Fibroblast of lung (primary cell): ENCODE data around the gene LCAT. TPM values are rescaled to one million over a fixed set of nuclear protein-coding genes. Genes with fewer than 3 reads are reported as not detected.

ENCODE experiments used
- DNase-seq, 2 donors: peaks; one replicate each; pipeline versions ENCODE4 v3.0.0 to v3.0.0-alpha.2; 2010; ENCODE audit warnings: low read depth in 2 of 2
- H2AFZ ChIP-seq: 2 replicates; pipeline ENCODE4 v1.5.1; 2012; ENCODE audit warnings: low read length, control low read depth, inconsistent platforms
- H3K27ac ChIP-seq: 2 replicates; pipeline ENCODE4 v1.5.1; 2011; ENCODE audit warnings: low read length, control low read depth; ENCODE audit not compliant: insufficient read depth
- H3K27me3 ChIP-seq: 2 replicates; pipeline ENCODE4 v1.5.1; 2011; ENCODE audit warnings: mild to moderate bottlenecking, low read length; ENCODE audit not compliant: control insufficient read depth, insufficient read depth
- H3K36me3 ChIP-seq: 2 replicates; pipeline ENCODE4 v1.5.1; 2011; ENCODE audit warnings: low read length; ENCODE audit not compliant: control insufficient read depth, insufficient read depth
- H3K4me1 ChIP-seq: 2 replicates; pipeline ENCODE4 v1.5.1; 2011; ENCODE audit warnings: low read length; ENCODE audit not compliant: control insufficient read depth, insufficient read depth; ENCODE audit errors: extremely low read depth
- H3K4me2 ChIP-seq: 2 replicates; pipeline ENCODE4 v1.5.1; 2011; ENCODE audit warnings: low read length, control low read depth; ENCODE audit not compliant: insufficient read depth; ENCODE audit errors: extremely low read depth
- H3K4me3 ChIP-seq, 4 experiments: fragments of 200-600 bp in 1 of 4; sonication (generic) in 1 of 4; replicated peaks in 1 of 4; 2 replicates each; pipeline ENCODE4 v1.5.1; 2011 to 2016; ENCODE audit warnings: low read length in 4 of 4, low read depth in 3 of 4, mild to moderate bottlenecking in 3 of 4, control low read depth in 2 of 4, inconsistent platforms in 1 of 4, mixed read lengths in 1 of 4; ENCODE audit not compliant: insufficient read depth in 1 of 4; ENCODE audit errors: control extremely low read depth in 1 of 4
- H3K79me2 ChIP-seq: 2 replicates; pipeline ENCODE4 v1.5.1; 2012; ENCODE audit warnings: mild to moderate bottlenecking, low read length, inconsistent platforms; ENCODE audit not compliant: control insufficient read depth, insufficient read depth
- H3K9ac ChIP-seq: 2 replicates; pipeline ENCODE4 v1.5.1; 2011; ENCODE audit warnings: mild to moderate bottlenecking, low read length, control low read depth; ENCODE audit not compliant: insufficient read depth
- H3K9me3 ChIP-seq: 2 replicates; pipeline ENCODE4 v1.5.1; 2012; ENCODE audit warnings: low read depth, low read length; ENCODE audit not compliant: control insufficient read depth, insufficient read depth
- H4K20me1 ChIP-seq: 2 replicates; pipeline ENCODE4 v1.5.1; 2011; ENCODE audit warnings: low read length; ENCODE audit not compliant: control insufficient read depth, insufficient read depth; ENCODE audit errors: extremely low read depth
- EZH2 ChIP-seq: IDR thresholded peaks from 2 replicates; pipeline ENCODE4 v1.5.1; 2012; ENCODE audit warnings: low read length, control low read depth, mild to moderate bottlenecking; ENCODE audit errors: missing control alignments
- polyA plus RNA-seq, 2 donors: library from polyadenylated mRNA; depleted of rRNA in 1 of 2; stranded (reverse) in 1 of 2; unstranded in 1 of 2; fragments of >200 nt; gene quantifications; 2 replicates each; pipeline ENCODE4 v1.2.1, GENCODE V29; 2011 to 2012; ENCODE audit warnings: missing spikeins in 1 of 2
- total RNA-seq: library from RNA; depleted of rRNA; stranded (reverse); fragments of >200 nt; gene quantifications from 2 replicates; pipeline ENCODE4 v1.2.1, GENCODE V29; 2014
- TF ChIP-seq, protein P1 (sequence below), 2 donors: IDR thresholded peaks in 1 of 2; conservative IDR thresholded peaks in 1 of 2; 1 replicate in 1 of 2; 2 replicates in 1 of 2; pipeline ENCODE4 v1.5.1; 2011 to 2012; ENCODE audit warnings: low read length in 2 of 2, control low read depth in 1 of 2, inconsistent platforms in 1 of 2, low read depth in 1 of 2, mild to moderate bottlenecking in 1 of 2

Gene LCAT
- total and polyA plus RNA-seq, 2 donors (not counting 1 experiment from before 2014, with no cell fraction given): 4.5 to 6.4 TPM

DNA sequence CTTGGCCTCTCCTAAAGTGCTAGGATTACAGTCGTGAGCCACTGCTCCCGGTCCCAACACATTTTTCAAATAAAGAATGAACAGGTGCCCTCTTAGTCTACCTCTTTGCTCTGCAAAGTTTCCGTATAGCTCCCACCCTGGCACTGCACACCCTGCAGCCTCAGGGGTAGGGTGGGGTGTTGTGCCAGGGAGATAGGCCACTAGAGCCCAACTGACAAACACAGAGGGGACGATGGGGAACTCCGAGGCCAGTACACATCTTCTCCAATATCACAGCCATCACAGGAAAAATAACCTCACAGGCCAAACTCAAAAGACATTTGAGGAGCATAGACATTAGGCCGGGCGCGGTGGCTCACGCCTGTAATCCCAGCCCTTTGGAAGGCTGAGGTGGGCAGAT is 27.2 kb upstream of the LCAT start:
- H4K20me1 ChIP-seq: no peaks in the 10 kb centered on the region
- DNase-seq: no peak
- no peak overlapping the region for H3K27ac ChIP-seq
- H3K4me1 ChIP-seq: peaks cover 15% of the 10 kb centered on the region
- H3K4me2 ChIP-seq: no peak overlapping the region
- H3K9me3 ChIP-seq: no peaks in the 10 kb centered on the region
- H3K27me3 ChIP-seq: peaks cover under 1% of the 10 kb centered on the region
- H3K36me3 ChIP-seq: no peaks in the 10 kb centered on the region
- no peak overlapping the region for H2AFZ ChIP-seq
- no peak overlapping the region for H3K9ac ChIP-seq
- H3K4me3 ChIP-seq: no peak overlapping the region
- peaks cover 22% of the 10 kb centered on the region for H3K79me2 ChIP-seq
- TF ChIP-seq, protein P1, sequence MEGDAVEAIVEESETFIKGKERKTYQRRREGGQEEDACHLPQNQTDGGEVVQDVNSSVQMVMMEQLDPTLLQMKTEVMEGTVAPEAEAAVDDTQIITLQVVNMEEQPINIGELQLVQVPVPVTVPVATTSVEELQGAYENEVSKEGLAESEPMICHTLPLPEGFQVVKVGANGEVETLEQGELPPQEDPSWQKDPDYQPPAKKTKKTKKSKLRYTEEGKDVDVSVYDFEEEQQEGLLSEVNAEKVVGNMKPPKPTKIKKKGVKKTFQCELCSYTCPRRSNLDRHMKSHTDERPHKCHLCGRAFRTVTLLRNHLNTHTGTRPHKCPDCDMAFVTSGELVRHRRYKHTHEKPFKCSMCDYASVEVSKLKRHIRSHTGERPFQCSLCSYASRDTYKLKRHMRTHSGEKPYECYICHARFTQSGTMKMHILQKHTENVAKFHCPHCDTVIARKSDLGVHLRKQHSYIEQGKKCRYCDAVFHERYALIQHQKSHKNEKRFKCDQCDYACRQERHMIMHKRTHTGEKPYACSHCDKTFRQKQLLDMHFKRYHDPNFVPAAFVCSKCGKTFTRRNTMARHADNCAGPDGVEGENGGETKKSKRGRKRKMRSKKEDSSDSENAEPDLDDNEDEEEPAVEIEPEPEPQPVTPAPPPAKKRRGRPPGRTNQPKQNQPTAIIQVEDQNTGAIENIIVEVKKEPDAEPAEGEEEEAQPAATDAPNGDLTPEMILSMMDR (conservative IDR thresholded peaks at IDR 0.05 in 1 of 2, IDR thresholded peaks at IDR 0.05 in 1 of 2; ENCODE audit: low read depth in 1 of 2, low read length in 2 of 2): no peak
- TF ChIP-seq EZH2: no peak

DNA sequence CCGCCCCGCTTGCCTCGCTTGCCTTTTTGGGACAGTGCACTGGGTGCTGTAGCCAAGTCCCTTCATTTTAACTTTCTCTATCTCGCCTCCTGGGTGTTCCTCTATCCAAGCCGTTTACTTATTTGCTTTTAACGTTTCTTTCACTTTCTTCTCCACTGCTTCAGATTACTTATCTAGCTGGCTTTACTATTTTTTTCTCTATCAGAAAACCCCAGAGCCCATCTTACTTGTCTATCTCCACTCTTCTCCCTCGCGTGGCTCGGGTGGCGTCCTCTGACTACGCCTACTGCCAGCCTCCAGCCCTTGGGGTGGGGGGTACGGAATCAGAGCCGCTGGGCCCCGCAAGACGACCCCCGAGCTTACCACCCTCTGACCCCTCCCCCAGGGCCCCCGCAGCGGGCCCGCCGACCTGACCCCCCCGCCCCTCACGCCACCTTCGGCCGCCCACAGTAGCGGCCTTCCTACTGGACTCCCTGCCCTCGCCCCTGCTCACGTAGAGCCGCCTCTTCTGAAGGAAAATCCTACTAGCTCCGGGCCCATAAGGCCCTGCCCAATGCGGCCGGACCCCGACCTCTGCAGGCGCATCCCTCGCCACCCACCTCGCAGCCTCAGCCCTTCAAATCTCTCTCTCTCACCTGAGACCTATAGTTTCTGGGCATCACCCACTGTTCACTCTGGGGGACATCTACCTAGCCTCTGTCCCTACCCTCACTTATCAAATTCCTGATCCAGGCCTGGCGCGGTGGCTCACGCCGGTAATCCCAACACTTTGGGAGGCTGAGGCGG is 25.5 kb upstream of the LCAT start:
- H4K20me1 ChIP-seq: no peaks in the 10 kb centered on the region
- H3K4me3 ChIP-seq: peak overlapping the region; percentile 44 to 99 (median 74)
- peak overlapping the region; percentile 99 for H3K4me2 ChIP-seq
- peak overlapping the region; percentile 92 for H3K9ac ChIP-seq
- DNase-seq: no peak
- no peak for TF ChIP-seq EZH2
- TF ChIP-seq, protein P1 (conservative IDR thresholded peaks at IDR 0.05 in 1 of 2, IDR thresholded peaks at IDR 0.05 in 1 of 2; ENCODE audit: low read depth in 1 of 2, low read length in 2 of 2): no peak
- H3K4me1 ChIP-seq: peaks cover 22% of the 10 kb centered on the region
- no peaks in the 10 kb centered on the region for H3K9me3 ChIP-seq
- peaks cover 4% of the 10 kb centered on the region for H3K36me3 ChIP-seq
- peak overlapping the region; percentile 90 for H2AFZ ChIP-seq
- H3K27ac ChIP-seq: no peak overlapping the region
- H3K79me2 ChIP-seq: peaks cover 38% of the 10 kb centered on the region
- no peaks in the 10 kb centered on the region for H3K27me3 ChIP-seq

DNA sequence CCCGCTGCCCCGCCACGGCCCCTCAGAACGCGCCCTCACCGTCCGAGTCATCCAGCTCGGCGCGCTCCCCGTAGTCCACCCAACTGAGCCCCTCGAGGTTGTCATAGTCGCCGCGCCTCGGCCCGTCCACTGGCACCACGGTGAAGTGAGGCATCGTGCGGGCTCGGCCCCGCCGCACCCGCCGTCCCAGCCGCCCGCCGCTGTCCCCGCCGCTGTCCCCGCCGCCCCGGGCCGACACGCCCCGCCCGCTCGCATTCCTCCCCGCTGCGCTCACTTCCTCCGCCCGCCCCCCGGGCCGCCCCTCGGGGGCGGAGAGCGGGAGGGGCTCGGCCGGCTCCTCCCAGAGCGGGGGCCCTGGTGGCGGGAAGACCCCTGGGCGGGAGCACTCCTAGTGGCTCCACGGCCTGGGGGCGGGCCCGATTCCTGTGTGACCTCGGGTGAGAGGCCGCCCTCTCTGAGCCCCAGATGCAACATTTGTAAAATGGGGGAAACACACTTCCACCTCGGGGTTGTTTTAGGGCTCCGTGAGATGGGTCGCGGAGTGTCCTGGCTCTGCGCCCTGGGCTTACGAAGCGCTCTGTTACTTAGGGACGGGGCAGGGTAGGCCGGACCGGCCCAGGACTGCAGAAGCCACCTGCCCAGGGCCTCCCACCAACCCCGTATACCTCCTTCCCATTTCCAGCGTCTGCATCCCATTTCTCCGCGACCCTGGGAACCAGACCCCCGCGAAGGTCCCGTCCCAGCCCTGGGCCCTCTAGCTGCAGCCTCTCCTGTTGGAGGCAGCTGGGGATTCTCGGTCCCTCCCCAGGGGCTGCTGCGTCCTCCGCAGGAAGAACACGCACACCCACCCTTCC is 24.7 kb upstream of the LCAT start, which contains the start of gene SLC12A4:
Gene SLC12A4 (minus strand): TSS at position 238 of the 854 bp plus-strand sequence. CDS start 84 bp downstream, at position 154.
- TF ChIP-seq EZH2: no peak
- TF ChIP-seq, protein P1 (conservative IDR thresholded peaks at IDR 0.05 in 1 of 2, IDR thresholded peaks at IDR 0.05 in 1 of 2; ENCODE audit: low read depth in 1 of 2, low read length in 2 of 2): no peak
- Histone ChIP-seq H3K4me2 (peak within 1 kb of the TSS; percentile 99), H3K9ac (peak within 1 kb of the TSS; percentile 92), H2AFZ (peak within 1 kb of the TSS; percentile 90), H3K4me3 (peak within 1 kb of the TSS; percentile 44 to 99 (median 84)), H3K36me3 (peaks cover 5% of the 10 kb centered on the region), H3K27ac (peak within 1 kb of the TSS; percentile 85), H3K4me1 (peaks cover 25% of the 10 kb centered on the region), H4K20me1 (no peaks in the 10 kb centered on the region), H3K79me2 (peaks cover 46% of the 10 kb centered on the region), H3K27me3 (no peaks in the 10 kb centered on the region), H3K9me3 (no peaks in the 10 kb centered on the region)
- DNase-seq: peak; percentile 72 to 76
